Endothelial cell (in vitro differentiated cells): ENCODE data around the gene TET1. TPM values are rescaled to one million over a fixed set of nuclear protein-coding genes. Genes with fewer than 3 reads are reported as not detected.

Experiments used
- DNase-seq: peaks from one replicate; pipeline ENCODE4 v3.0.0; 2021; ENCODE audit warnings: low spot score
- H3K27ac Mint-ChIP-seq: one replicate; pipeline ENCODE4 v1.8.0; 2021; ENCODE audit warnings: mixed read lengths, inconsistent platforms; ENCODE audit not compliant: unreplicated experiment
- H3K27me3 Mint-ChIP-seq: one replicate; pipeline ENCODE4 v1.8.0; 2021; ENCODE audit warnings: mild to moderate bottlenecking, moderate library complexity, mixed read lengths, inconsistent platforms; ENCODE audit not compliant: unreplicated experiment
- H3K36me3 Mint-ChIP-seq: one replicate; pipeline ENCODE4 v1.8.0; 2021; ENCODE audit warnings: mild to moderate bottlenecking, low read depth, mixed read lengths, inconsistent platforms; ENCODE audit not compliant: unreplicated experiment
- H3K4me1 Mint-ChIP-seq: one replicate; pipeline ENCODE4 v1.8.0; 2021; ENCODE audit warnings: mild to moderate bottlenecking, mixed read lengths, inconsistent platforms; ENCODE audit not compliant: unreplicated experiment
- H3K4me3 Mint-ChIP-seq: one replicate; pipeline ENCODE4 v1.8.0; 2021; ENCODE audit warnings: mild to moderate bottlenecking, mixed read lengths, inconsistent platforms; ENCODE audit not compliant: unreplicated experiment
- H3K9me3 Mint-ChIP-seq: one replicate; pipeline ENCODE4 v1.8.0; 2021; ENCODE audit warnings: mixed read lengths, inconsistent platforms; ENCODE audit not compliant: unreplicated experiment
- total RNA-seq: library from RNA; stranded (reverse); fragmentation: NEBNext Ultra II Directional; extraction: Animal tissue kit (Norgen Biotek cat#: 25700); gene quantifications from one replicate; pipeline ENCODE4 v1.2.1, GENCODE V29; 2021; ENCODE audit not compliant: unreplicated experiment
- TF ChIP-seq, protein P1 (sequence below): fragments of 200-600 bp; sonication (generic); IDR thresholded peaks from one replicate; pipeline ENCODE4 v1.5.0; 2021; ENCODE audit warnings: antibody characterized with exemption; ENCODE audit not compliant: unreplicated experiment

TET1 gene
- total RNA-seq, 1 donor from 2014 or later, result 20.3 TPM

DNA sequence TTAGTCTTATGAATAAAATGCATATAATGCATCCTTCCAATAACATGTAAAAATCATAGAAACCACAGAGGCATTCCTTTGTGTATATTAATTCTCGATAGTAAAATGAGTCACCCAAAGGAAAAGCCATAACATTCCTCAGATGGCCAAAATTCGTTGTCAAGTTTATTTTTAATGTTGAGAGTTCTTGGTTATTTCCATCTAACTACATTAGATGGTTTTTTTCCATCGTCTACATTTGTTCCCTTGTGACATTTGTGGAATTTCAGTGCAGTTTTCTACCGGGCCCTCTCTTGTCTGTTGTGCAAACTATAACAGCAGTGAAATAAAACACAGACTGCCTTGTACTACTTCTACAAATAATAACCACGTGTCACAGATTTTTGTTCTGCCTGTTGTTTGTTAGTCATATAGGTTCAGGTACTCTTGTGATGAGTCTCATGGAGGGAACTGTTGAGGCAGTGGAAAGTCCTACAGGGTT, 106.2 kb downstream of the TET1 start:
- TF ChIP-seq, protein P1, sequence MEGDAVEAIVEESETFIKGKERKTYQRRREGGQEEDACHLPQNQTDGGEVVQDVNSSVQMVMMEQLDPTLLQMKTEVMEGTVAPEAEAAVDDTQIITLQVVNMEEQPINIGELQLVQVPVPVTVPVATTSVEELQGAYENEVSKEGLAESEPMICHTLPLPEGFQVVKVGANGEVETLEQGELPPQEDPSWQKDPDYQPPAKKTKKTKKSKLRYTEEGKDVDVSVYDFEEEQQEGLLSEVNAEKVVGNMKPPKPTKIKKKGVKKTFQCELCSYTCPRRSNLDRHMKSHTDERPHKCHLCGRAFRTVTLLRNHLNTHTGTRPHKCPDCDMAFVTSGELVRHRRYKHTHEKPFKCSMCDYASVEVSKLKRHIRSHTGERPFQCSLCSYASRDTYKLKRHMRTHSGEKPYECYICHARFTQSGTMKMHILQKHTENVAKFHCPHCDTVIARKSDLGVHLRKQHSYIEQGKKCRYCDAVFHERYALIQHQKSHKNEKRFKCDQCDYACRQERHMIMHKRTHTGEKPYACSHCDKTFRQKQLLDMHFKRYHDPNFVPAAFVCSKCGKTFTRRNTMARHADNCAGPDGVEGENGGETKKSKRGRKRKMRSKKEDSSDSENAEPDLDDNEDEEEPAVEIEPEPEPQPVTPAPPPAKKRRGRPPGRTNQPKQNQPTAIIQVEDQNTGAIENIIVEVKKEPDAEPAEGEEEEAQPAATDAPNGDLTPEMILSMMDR, result no peak
- Mint-ChIP-seq H3K36me3 (peaks cover 20% of the 10 kb centered on the region), H3K9me3 (no peaks in the 10 kb centered on the region), H3K4me3 (no peak overlapping the region), H3K27ac (no peak overlapping the region), H3K4me1 (no peaks in the 10 kb centered on the region), H3K27me3 (no peaks in the 10 kb centered on the region)
- DNase-seq, result no peak

DNA sequence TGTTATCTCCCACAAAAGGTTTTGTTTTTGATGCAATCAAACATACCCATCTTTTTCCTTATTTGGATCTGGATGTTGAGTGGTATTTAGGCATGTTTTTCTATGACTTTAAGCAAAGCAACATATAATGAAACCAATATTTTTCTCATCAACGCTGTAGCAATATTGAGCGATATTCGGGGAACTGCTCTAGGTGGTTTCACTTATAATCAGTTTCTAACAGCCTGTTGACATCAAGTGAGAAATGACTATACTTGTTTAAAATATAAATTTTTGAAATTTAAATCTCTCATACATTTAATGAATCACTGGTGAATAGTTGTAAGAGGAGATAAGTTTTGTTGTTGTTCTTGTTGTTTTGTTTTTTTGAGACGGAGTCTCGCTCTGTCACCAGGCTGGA, 108.1 kb downstream of the TET1 start:
- Mint-ChIP-seq H3K4me1 (no peaks in the 10 kb centered on the region), H3K27ac (no peak overlapping the region), H3K4me3 (no peak overlapping the region), H3K9me3 (no peaks in the 10 kb centered on the region), H3K36me3 (peaks cover 26% of the 10 kb centered on the region), H3K27me3 (no peaks in the 10 kb centered on the region)
- TF ChIP-seq, protein P1, result no peak
- no peak for DNase-seq

DNA sequence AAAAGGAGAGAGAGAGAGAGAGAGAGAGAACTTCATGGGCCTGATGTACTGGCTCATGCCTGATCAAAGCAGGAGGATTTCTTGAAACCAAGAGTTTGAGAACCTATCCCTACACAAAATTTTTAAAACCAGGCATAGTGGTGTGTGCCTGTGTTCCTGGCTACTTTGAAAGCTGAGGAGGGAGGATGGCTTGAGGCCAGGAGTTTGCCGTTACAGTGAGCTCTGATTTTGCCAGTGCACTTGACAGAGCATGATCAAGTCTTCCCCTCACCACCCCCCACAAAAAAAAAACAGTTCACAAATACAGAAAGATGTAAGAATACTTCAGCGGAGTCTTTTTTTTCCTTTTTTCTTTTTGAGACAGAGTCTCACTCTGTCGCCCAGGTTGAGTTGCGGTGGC, 108.8 kb downstream of the TET1 start:
- H3K4me3 Mint-ChIP-seq, result no peak overlapping the region
- DNase-seq, result no peak
- TF ChIP-seq, protein P1, result no peak
- H3K27me3 Mint-ChIP-seq, result no peaks in the 10 kb centered on the region
- no peaks in the 10 kb centered on the region for H3K9me3 Mint-ChIP-seq
- H3K36me3 Mint-ChIP-seq, result peaks cover 27% of the 10 kb centered on the region
- H3K4me1 Mint-ChIP-seq, result no peaks in the 10 kb centered on the region
- peak overlapping the region; percentile 14 for H3K27ac Mint-ChIP-seq

DNA sequence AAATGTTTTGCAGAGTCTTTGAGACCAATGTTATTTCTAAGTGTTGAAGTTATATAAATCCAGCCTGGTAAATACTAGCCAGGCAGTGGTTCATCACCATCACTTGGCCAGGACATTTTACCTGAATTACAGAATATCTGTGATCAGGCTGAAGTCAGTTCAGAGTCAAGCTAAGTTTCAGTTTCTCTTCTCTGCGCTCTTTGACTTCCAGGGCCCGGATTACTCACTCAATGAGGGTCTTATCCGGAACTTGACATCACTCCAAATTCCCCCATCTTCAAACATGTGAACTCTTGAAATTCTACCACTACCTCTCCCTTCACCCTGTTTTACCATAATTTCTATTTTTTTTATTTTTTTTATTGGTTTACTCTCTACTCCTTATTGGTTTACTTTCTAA, 124.3 kb downstream of the TET1 start:
- Mint-ChIP-seq H3K36me3 (peaks cover 20% of the 10 kb centered on the region), H3K27ac (no peak overlapping the region), H3K27me3 (no peaks in the 10 kb centered on the region), H3K4me3 (no peak overlapping the region), H3K9me3 (no peaks in the 10 kb centered on the region), H3K4me1 (no peaks in the 10 kb centered on the region)
- DNase-seq, result no peak
- TF ChIP-seq, protein P1, result no peak

DNA sequence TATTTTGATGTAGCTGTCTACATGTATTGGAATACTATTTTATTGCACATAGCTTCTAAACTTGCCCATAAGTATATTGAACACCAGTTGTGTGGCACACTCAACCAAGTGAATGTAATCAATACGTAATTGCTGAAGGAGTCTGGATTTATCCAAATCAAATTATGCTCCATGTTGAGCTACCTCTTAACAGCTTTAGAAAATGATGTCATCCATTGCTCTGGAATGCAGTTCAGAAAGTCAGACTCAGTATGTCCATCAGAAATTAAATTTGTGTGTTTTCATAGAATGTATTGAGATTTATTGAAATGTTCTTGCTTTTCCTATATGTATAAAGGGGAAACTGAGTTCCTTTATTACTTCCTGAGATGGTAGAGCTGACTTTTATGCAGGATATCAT, 135.9 kb downstream of the TET1 start:
- peaks cover 8% of the 10 kb centered on the region for H3K36me3 Mint-ChIP-seq
- TF ChIP-seq, protein P1, result no peak
- H3K4me3 Mint-ChIP-seq, result no peak overlapping the region
- peaks cover 1% of the 10 kb centered on the region for H3K27me3 Mint-ChIP-seq
- no peaks in the 10 kb centered on the region for H3K9me3 Mint-ChIP-seq
- no peaks in the 10 kb centered on the region for H3K4me1 Mint-ChIP-seq
- no peak overlapping the region for H3K27ac Mint-ChIP-seq
- DNase-seq, result no peak
